ENCODE results near the gene CXCL3.

- TF ChIP-seq CTCF (conservative IDR thresholded peaks at IDR 0.05 in 1 of 2, IDR thresholded peaks at IDR 0.05 in 1 of 2; ENCODE audit: extremely low read depth in 1 of 2, insufficient read depth in 1 of 2, low read depth in 1 of 2, low read length in 2 of 2) (no peak), EZH2 (IDR thresholded peaks at IDR 0.05; ENCODE audit: borderline replicate concordance, low read length) (no peak)
Observed at GRCh38 chr4:73992050-73992449, 46.4 kb downstream of the CXCL3 start.
